Hematopoietic multipotent progenitor cell treated with erythropoietin and hydrocortisone succinate and interleukin-3 and kit ligand, for 15 days (in vitro differentiated cells): ENCODE data around the gene TIMM22.

ENCODE experiments used
- DNase-seq: peaks from one replicate; pipeline ENCODE4 v3.0.0-alpha.2; 2015; ENCODE audit warnings: low spot score

TIMM22 gene

GRCh38 chr17:1002771-1003555 is 6.0 kb downstream of the TIMM22 start:
- DNase-seq: no peak

- DNase-seq: no peak
Measured at GRCh38 chr17:1003633-1003971, 6.7 kb downstream of the TIMM22 start.

GRCh38 chr17:1003972-1004768 is 7.2 kb downstream of the TIMM22 start:
- no peak for DNase-seq

GRCh38 chr17:1004769-1005295 is 7.9 kb downstream of the TIMM22 start:
- DNase-seq: no peak

- DNase-seq: no peak
Measured at GRCh38 chr17:1005361-1005946, 8.5 kb downstream of the TIMM22 start.

GRCh38 chr17:1006054-1006453 is 9.1 kb downstream of the TIMM22 start:
- no peak for DNase-seq

GRCh38 chr17:1007310-1008007 is 10.5 kb downstream of the TIMM22 start:
- DNase-seq: no peak

GRCh38 chr17:1008008-1008761 is 11.3 kb downstream of the TIMM22 start:
- no peak for DNase-seq

- DNase-seq: no peak
Measured at GRCh38 chr17:1009229-1010085, 12.5 kb downstream of the TIMM22 start.

- DNase-seq: no peak
Measured at GRCh38 chr17:1010086-1010450, 13.1 kb downstream of the TIMM22 start.

GRCh38 chr17:1010586-1010985 is 13.7 kb downstream of the TIMM22 start:
- DNase-seq: no peak

GRCh38 chr17:1011138-1011537 is 14.2 kb downstream of the TIMM22 start:
- DNase-seq: no peak

GRCh38 chr17:1011760-1012735 is 15.1 kb downstream of the TIMM22 start:
- DNase-seq: no peak

GRCh38 chr17:1012823-1013728 is 16.1 kb downstream of the TIMM22 start:
- no peak for DNase-seq

- DNase-seq: no peak
Measured at GRCh38 chr17:1013729-1014090, 16.8 kb downstream of the TIMM22 start.

- DNase-seq: no peak
Measured at GRCh38 chr17:1018547-1018946, 21.6 kb downstream of the TIMM22 start.

- DNase-seq: no peak
Measured at GRCh38 chr17:1019451-1019850, 22.5 kb downstream of the TIMM22 start.

- DNase-seq: no peak
Measured at GRCh38 chr17:1021147-1021546, 24.2 kb downstream of the TIMM22 start.
